WTC11 (cell line): ENCODE measurements around the gene SLC2A4RG. TPM values are rescaled to one million over a fixed set of nuclear protein-coding genes. Genes with fewer than 3 reads are reported as not detected.

Source experiments
- ATAC-seq: fragments of 200-7000 bp; cut with Tn5 transposase; 2 replicates; pipeline ENCODE4 v1.10.0; 2021; ENCODE audit warnings: mild to moderate bottlenecking, moderate library complexity
- CTCF ChIA-PET: fragments of 300-600 bp; sonication (Branson Sonifier 250); formaldehyde crosslinking; loops from one replicate; lab custom pipeline; 2021; ENCODE audit warnings: antibody characterized with exemption; lab: Charles Lee
- POLR2A ChIA-PET: fragments of 350-600 bp; sonication (Branson Sonifier 250); formaldehyde crosslinking; loops from one replicate; lab custom pipeline; 2021; ENCODE audit warnings: antibody characterized with exemption; lab: Charles Lee
- DNase-seq: peaks from one replicate; pipeline ENCODE4 v3.0.0; 2021; ENCODE audit warnings: low spot score
- H3K27ac Mint-ChIP-seq: 2 replicates; pipeline ENCODE4 v1.8.0; 2021; ENCODE audit warnings: mixed read lengths
- H3K27me3 Mint-ChIP-seq: 2 replicates; pipeline ENCODE4 v1.8.0; 2021; ENCODE audit warnings: low read depth, mild to moderate bottlenecking, moderate library complexity, mixed read lengths
- H3K36me3 Mint-ChIP-seq: 2 replicates; pipeline ENCODE4 v1.8.0; 2021; ENCODE audit warnings: mixed read lengths
- H3K4me1 Mint-ChIP-seq: 2 replicates; pipeline ENCODE4 v1.8.0; 2022; ENCODE audit warnings: mixed read lengths
- H3K4me3 Mint-ChIP-seq: 2 replicates; pipeline ENCODE4 v1.8.0; 2021; ENCODE audit warnings: mild to moderate bottlenecking, moderate library complexity, mixed read lengths
- H3K9me3 Mint-ChIP-seq: 2 replicates; pipeline ENCODE4 v1.8.0; 2021; ENCODE audit warnings: mixed read lengths
- ATF3 ChIP-seq: sonication (generic); formaldehyde crosslinking; conservative IDR thresholded peaks from 2 replicates; pipeline ENCODE4 v1.8.1; 2022; ENCODE audit warnings: mild to moderate bottlenecking, missing genetic modification reagents
- CBFB ChIP-seq: sonication (generic); formaldehyde crosslinking; IDR thresholded peaks from 2 replicates; pipeline ENCODE4 v1.8.1; 2022; ENCODE audit warnings: mild to moderate bottlenecking, low read depth, missing genetic modification reagents
- ETV6 ChIP-seq: sonication (generic); formaldehyde crosslinking; IDR thresholded peaks from 2 replicates; pipeline ENCODE4 v1.8.1; 2022; ENCODE audit warnings: mild to moderate bottlenecking, missing genetic modification reagents
- FOXP4 ChIP-seq: sonication (generic); formaldehyde crosslinking; IDR thresholded peaks from 2 replicates; pipeline ENCODE4 v1.8.0; 2022; ENCODE audit warnings: mild to moderate bottlenecking, missing genetic modification reagents
- GTF2I ChIP-seq: fragments of 250-450 bp; sonication (Bioruptor Pico); conservative IDR thresholded peaks from 2 replicates; pipeline ENCODE4 v1.4.0; 2021; ENCODE audit warnings: mild to moderate bottlenecking
- HMGA2 ChIP-seq: fragments of 250-450 bp; sonication (Bioruptor Pico); IDR thresholded peaks from 2 replicates; pipeline ENCODE4 v1.4.0; 2021; ENCODE audit warnings: mild to moderate bottlenecking, moderate library complexity
- JUN ChIP-seq: sonication (generic); formaldehyde crosslinking; IDR thresholded peaks from 2 replicates; pipeline ENCODE4 v1.8.0; 2023; ENCODE audit warnings: mild to moderate bottlenecking, missing genetic modification reagents
- NR2C2 ChIP-seq: sonication (generic); formaldehyde crosslinking; IDR thresholded peaks from 2 replicates; pipeline ENCODE4 v1.8.0; 2022; ENCODE audit warnings: mild to moderate bottlenecking, missing genetic modification reagents
- NR3C1 ChIP-seq: sonication (generic); formaldehyde crosslinking; conservative IDR thresholded peaks from 2 replicates; pipeline ENCODE4 v1.8.1; 2023; ENCODE audit warnings: low read depth, mild to moderate bottlenecking, missing genetic modification reagents
- OVOL2 ChIP-seq: fragments of 250-450 bp; sonication (Bioruptor Pico); IDR thresholded peaks from 2 replicates; pipeline ENCODE4 v1.9.0; 2021; ENCODE audit warnings: mild to moderate bottlenecking, borderline replicate concordance
- PRRX2 ChIP-seq: fragments of 250-450 bp; sonication (Bioruptor Pico); IDR thresholded peaks from 2 replicates; pipeline ENCODE4 v1.8.0; 2021; ENCODE audit warnings: mild to moderate bottlenecking
- TCF7 ChIP-seq: sonication (generic); formaldehyde crosslinking; IDR thresholded peaks from 2 replicates; pipeline ENCODE4 v1.8.0; 2022; ENCODE audit warnings: mild to moderate bottlenecking, low read depth, missing genetic modification reagents, moderate library complexity
- USF1 ChIP-seq: sonication (generic); formaldehyde crosslinking; IDR thresholded peaks from 2 replicates; pipeline ENCODE4 v1.8.0; 2022; ENCODE audit warnings: mild to moderate bottlenecking, missing genetic modification reagents
- ZBTB21 ChIP-seq: sonication (generic); formaldehyde crosslinking; IDR thresholded peaks from 2 replicates; pipeline ENCODE4 v1.8.1; 2023; ENCODE audit warnings: mild to moderate bottlenecking, missing genetic modification reagents, borderline replicate concordance
- ZNF121 ChIP-seq: sonication (generic); formaldehyde crosslinking; IDR thresholded peaks from 2 replicates; pipeline ENCODE4 v1.8.0; 2023; ENCODE audit warnings: missing genetic modification reagents
- ZNF219 ChIP-seq: sonication (generic); formaldehyde crosslinking; IDR thresholded peaks from 2 replicates; pipeline ENCODE4 v1.8.0; 2023; ENCODE audit warnings: missing genetic modification reagents, mild to moderate bottlenecking, borderline replicate concordance
- ZNF396 ChIP-seq: fragments of 250-450 bp; sonication (Bioruptor Pico); IDR thresholded peaks from 2 replicates; pipeline ENCODE4 v1.8.0; 2021; ENCODE audit warnings: mild to moderate bottlenecking, moderate library complexity, borderline replicate concordance
- ZNF671 ChIP-seq: fragments of 250-450 bp; sonication (Bioruptor Pico); IDR thresholded peaks from 2 replicates; pipeline ENCODE4 v1.8.0; 2021; ENCODE audit warnings: mild to moderate bottlenecking
- total RNA-seq: library from RNA; stranded (reverse); gene quantifications from 3 replicates; pipeline ENCODE4 v1.2.3, GENCODE V29; 2021
- TF ChIP-seq, protein P1 (sequence below): sonication (generic); formaldehyde crosslinking; IDR thresholded peaks from 2 replicates; pipeline ENCODE4 v1.8.1; 2023; ENCODE audit warnings: mild to moderate bottlenecking, missing genetic modification reagents, borderline replicate concordance
- TF ChIP-seq, protein P2 (sequence below): sonication (generic); formaldehyde crosslinking; IDR thresholded peaks from 2 replicates; pipeline ENCODE4 v1.8.0; 2022; ENCODE audit warnings: mild to moderate bottlenecking, missing genetic modification reagents
- TF ChIP-seq, protein P3 (sequence below): sonication (generic); formaldehyde crosslinking; conservative IDR thresholded peaks from 2 replicates; pipeline ENCODE4 v1.8.1; 2023; ENCODE audit warnings: mild to moderate bottlenecking, low read depth, missing genetic modification reagents, moderate library complexity
- TF ChIP-seq, protein P4 (sequence below): fragments of 250-450 bp; sonication (Bioruptor Pico); IDR thresholded peaks from 2 replicates; pipeline ENCODE4 v1.9.0; 2021; ENCODE audit warnings: mild to moderate bottlenecking
- TF ChIP-seq, protein P5 (sequence below): sonication (generic); formaldehyde crosslinking; IDR thresholded peaks from 2 replicates; pipeline ENCODE4 v1.8.1; 2023; ENCODE audit warnings: mild to moderate bottlenecking, missing genetic modification reagents, moderate library complexity

Gene SLC2A4RG
- total RNA-seq, 1 experiment from 2014 or later: 43.3 TPM

DNA sequence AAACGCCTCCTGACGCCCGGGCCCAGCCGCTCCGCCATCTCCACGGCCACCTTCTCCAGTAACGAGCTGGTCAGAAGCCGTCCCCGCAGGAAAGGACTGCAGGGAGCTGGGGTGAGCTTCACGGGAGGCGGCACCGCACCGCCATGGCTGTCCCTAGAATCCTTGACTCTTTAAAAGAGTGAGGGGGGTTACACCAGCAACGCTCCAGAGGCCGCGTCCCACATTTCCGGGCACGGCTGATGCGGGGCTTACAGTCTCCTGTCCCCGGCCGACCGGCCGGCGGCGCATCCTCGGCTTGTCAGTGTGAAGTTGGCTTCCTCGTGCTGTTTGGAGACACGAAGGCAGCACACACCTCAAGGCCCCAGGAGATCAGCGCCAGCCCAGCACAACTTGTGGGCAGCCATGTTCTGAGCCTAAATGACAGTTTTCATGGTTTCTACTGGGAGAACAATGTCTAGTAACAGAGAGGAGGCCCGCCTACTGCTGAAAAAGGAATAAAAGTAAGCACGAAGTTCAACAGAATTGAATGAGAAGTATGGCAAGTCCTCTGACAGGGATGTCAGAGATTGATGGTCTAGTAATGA lies 30.4 kb downstream of the SLC2A4RG start (continued):
- TF ChIP-seq NR3C1 (CRISPR knock-in tag) (no peak), ATF3 (CRISPR knock-in tag) (no peak), ZNF396 (CRISPR knock-in tag) (no peak), GTF2I (no peak), HMGA2 (CRISPR knock-in tag) (no peak), PRRX2 (CRISPR knock-in tag) (no peak), FOXP4 (CRISPR knock-in tag) (no peak), ETV6 (CRISPR knock-in tag) (no peak), OVOL2 (CRISPR knock-in tag) (no peak), ZNF121 (CRISPR knock-in tag) (no peak), ZNF219 (CRISPR knock-in tag) (no peak), NR2C2 (no peak)

DNA sequence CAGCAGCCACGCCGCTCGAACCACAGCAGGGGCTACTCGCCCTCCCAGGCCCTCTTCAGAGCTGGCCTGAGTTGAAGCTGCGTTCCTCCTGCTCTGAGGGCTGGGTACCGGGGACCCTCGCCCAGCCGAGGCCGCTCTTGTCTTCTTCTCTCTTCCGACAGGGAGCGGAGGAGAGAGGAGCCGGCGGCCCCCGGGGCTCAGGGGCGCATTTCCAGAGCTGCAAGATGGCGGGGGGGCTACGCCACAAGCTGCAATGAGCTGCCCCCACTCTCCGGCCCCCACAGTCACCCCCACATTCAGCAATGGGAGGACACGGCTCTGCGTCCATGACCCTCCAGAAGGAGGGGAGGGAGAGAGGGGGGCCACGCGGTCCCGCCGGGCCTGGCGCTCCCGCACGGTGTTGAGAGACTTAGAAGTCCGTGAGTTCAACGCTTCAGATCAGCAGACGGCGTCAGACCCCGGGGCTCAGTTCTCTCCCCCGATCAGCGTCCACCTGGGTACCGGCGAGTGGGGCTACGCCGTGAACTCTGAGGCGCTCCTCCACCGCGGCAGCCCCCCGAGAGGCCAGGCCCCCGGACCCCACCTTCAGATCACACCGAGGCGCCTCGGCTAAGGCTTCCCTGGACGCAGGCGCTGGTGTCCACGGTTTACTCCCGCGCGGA lies 31.6 kb downstream of the SLC2A4RG start:
- CTCF ChIA-PET: no interaction called here
- no peak for DNase-seq
- TF ChIP-seq, protein P1, sequence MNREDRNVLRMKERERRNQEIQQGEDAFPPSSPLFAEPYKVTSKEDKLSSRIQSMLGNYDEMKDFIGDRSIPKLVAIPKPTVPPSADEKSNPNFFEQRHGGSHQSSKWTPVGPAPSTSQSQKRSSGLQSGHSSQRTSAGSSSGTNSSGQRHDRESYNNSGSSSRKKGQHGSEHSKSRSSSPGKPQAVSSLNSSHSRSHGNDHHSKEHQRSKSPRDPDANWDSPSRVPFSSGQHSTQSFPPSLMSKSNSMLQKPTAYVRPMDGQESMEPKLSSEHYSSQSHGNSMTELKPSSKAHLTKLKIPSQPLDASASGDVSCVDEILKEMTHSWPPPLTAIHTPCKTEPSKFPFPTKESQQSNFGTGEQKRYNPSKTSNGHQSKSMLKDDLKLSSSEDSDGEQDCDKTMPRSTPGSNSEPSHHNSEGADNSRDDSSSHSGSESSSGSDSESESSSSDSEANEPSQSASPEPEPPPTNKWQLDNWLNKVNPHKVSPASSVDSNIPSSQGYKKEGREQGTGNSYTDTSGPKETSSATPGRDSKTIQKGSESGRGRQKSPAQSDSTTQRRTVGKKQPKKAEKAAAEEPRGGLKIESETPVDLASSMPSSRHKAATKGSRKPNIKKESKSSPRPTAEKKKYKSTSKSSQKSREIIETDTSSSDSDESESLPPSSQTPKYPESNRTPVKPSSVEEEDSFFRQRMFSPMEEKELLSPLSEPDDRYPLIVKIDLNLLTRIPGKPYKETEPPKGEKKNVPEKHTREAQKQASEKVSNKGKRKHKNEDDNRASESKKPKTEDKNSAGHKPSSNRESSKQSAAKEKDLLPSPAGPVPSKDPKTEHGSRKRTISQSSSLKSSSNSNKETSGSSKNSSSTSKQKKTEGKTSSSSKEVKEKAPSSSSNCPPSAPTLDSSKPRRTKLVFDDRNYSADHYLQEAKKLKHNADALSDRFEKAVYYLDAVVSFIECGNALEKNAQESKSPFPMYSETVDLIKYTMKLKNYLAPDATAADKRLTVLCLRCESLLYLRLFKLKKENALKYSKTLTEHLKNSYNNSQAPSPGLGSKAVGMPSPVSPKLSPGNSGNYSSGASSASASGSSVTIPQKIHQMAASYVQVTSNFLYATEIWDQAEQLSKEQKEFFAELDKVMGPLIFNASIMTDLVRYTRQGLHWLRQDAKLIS (CRISPR knock-in tag): no peak
- no peak for TF ChIP-seq JUN
- TF ChIP-seq USF1 (CRISPR knock-in tag): no peak
- TF ChIP-seq, protein P2, sequence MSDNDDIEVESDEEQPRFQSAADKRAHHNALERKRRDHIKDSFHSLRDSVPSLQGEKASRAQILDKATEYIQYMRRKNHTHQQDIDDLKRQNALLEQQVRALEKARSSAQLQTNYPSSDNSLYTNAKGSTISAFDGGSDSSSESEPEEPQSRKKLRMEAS: no peak
- TF ChIP-seq ZNF219 (CRISPR knock-in tag): no peak
- TF ChIP-seq ZBTB21 (CRISPR knock-in tag): no peak
- TF ChIP-seq, protein P3, sequence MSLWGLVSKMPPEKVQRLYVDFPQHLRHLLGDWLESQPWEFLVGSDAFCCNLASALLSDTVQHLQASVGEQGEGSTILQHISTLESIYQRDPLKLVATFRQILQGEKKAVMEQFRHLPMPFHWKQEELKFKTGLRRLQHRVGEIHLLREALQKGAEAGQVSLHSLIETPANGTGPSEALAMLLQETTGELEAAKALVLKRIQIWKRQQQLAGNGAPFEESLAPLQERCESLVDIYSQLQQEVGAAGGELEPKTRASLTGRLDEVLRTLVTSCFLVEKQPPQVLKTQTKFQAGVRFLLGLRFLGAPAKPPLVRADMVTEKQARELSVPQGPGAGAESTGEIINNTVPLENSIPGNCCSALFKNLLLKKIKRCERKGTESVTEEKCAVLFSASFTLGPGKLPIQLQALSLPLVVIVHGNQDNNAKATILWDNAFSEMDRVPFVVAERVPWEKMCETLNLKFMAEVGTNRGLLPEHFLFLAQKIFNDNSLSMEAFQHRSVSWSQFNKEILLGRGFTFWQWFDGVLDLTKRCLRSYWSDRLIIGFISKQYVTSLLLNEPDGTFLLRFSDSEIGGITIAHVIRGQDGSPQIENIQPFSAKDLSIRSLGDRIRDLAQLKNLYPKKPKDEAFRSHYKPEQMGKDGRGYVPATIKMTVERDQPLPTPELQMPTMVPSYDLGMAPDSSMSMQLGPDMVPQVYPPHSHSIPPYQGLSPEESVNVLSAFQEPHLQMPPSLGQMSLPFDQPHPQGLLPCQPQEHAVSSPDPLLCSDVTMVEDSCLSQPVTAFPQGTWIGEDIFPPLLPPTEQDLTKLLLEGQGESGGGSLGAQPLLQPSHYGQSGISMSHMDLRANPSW (CRISPR knock-in tag): no peak
- no peak for TF ChIP-seq ETV6 (CRISPR knock-in tag)
- TF ChIP-seq ZNF671 (CRISPR knock-in tag): no peak
- TF ChIP-seq CBFB (CRISPR knock-in tag): no peak
- TF ChIP-seq, protein P4, sequence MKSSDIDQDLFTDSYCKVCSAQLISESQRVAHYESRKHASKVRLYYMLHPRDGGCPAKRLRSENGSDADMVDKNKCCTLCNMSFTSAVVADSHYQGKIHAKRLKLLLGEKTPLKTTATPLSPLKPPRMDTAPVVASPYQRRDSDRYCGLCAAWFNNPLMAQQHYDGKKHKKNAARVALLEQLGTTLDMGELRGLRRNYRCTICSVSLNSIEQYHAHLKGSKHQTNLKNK (CRISPR knock-in tag): no peak
- TF ChIP-seq TCF7 (CRISPR knock-in tag): no peak
- TF ChIP-seq, protein P5, sequence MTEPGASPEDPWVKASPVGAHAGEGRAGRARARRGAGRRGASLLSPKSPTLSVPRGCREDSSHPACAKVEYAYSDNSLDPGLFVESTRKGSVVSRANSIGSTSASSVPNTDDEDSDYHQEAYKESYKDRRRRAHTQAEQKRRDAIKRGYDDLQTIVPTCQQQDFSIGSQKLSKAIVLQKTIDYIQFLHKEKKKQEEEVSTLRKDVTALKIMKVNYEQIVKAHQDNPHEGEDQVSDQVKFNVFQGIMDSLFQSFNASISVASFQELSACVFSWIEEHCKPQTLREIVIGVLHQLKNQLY (CRISPR knock-in tag): no peak

More for the DNA sequence above, 31.6 kb downstream of the SLC2A4RG start:
- Mint-ChIP-seq H3K27ac (no peak overlapping the region), H3K27me3 (no peaks in the 10 kb centered on the region), H3K36me3 (no peaks in the 10 kb centered on the region; the same call in 1 of the 2 replicates), H3K9me3 (no peaks in the 10 kb centered on the region), H3K4me1 (peaks cover 14% of the 10 kb centered on the region), H3K4me3 (no peak overlapping the region)
- POLR2A ChIA-PET: no interaction called here
- no peak for ATAC-seq
